ENCODE results near the gene SPG7. TPM values are rescaled to one million over a fixed set of nuclear protein-coding genes. Genes with fewer than 3 reads are reported as not detected.

SPG7 gene
- total and polyA plus RNA-seq, 9 of the 15 experiments (the other 6 are each of a cell fraction or from before 2014, with no cell fraction given) = 5.8 to 89.1 (median 49.4) TPM

DNA sequence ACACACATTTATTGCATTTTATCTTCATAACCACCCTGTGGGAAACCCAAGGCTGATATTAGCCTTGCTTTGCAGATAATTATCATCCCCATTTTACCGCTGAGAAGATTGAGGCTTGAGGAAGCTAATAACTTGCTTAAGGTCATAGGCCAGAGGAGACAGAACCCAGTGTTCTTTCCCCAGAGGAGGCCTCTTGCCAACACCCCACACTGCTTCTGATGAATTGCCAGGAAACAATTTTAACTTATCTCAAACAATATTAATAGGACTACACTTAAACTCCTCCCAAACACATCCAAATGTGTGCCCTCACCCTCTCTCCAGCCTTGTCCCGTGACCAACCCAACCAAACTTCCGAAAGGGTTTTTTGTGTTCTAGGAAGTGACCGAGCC, 2.1 kb upstream of the SPG7 start:
- H3K79me2 ChIP-seq (ENCODE audit: control insufficient read depth, insufficient read depth, low read length) = peaks cover 53% of the 10 kb centered on the region
- H2AFZ ChIP-seq (ENCODE audit: low read depth, low read length) = peak overlapping the region; percentile 84
- 9% methylated on average over 4 of the region's 4 CpGs for WGBS (ENCODE audit: insufficient coverage, low coverage, missing lambda C conversion rate)
- BruUV-seq (replicated peaks) = no TSS peak
- peak in 1 of 4 experiments; percentile 34 for DNase-seq (ENCODE audit: extremely low read depth in 1 of 4, low spot score in 3 of 4)
- POLR2A ChIA-PET = interaction anchor here (1.4 to 2.0 kb wide), 2 partner anchors 10 to 11 kb away, joined by 5 to 9 read pairs; no protein-coding TSS in a partner anchor
- FAIRE-seq = peak; percentile 11
- intact Hi-C loops (cut with micrococcal nuclease) (loop anchor here (5.0 to 10.0 kb wide), 4 partner anchors 51 to 694 kb away; partner anchors contain the start of genes APRT and ZNF778), in situ Hi-C loops (cut with MboI) (no loop called here)
- no peak for ATAC-seq
- peak overlapping the region; percentile 84 for H3K4me2 ChIP-seq (ENCODE audit: insufficient read depth, low read length)
- H3K9ac ChIP-seq (ENCODE audit: insufficient read depth in 1 of 2, low read depth in 2 of 2, low read length in 2 of 2) = peak overlapping the region; percentile 89 to 93; a peak in 3 of 4 replicates
- H3K36me3 ChIP-seq (ENCODE audit: control insufficient read depth, insufficient read depth, low read length) = peaks cover 9% of the 10 kb centered on the region; the same call in 2 of the 3 replicates
- no peaks in the 10 kb centered on the region for H3K9me3 ChIP-seq (replicated peaks; ENCODE audit: control insufficient read depth, insufficient read depth, low read depth, low read length)
- peak overlapping the region; percentile 90 for H3K27ac ChIP-seq (ENCODE audit: extremely low read depth, low read depth, low read length)
- H3K27me3 ChIP-seq (ENCODE audit: control insufficient read depth in 2 of 2, insufficient read depth in 2 of 2, low read length in 2 of 2) = no peaks in the 10 kb centered on the region; a peak in 1 of 5 replicates
- H4K20me1 ChIP-seq (replicated peaks; ENCODE audit: control insufficient read depth, insufficient read depth, low read length) = no peaks in the 10 kb centered on the region; the same call in 1 of the 2 replicates
- TF ChIP-seq DACH1 (IDR thresholded peaks at IDR 0.05; ENCODE audit: partially characterized antibody) (peak; percentile 36), RBM25 (IDR thresholded peaks at IDR 0.05; ENCODE audit: low read depth, low read length, severe bottlenecking) (peak; percentile 91), HDAC2 (IDR thresholded peaks at IDR 0.05) (no peak; the same call in 1 of the 2 replicates), ADNP (tag; IDR thresholded peaks at IDR 0.05) (peak; percentile 91), BCOR (IDR thresholded peaks at IDR 0.05) (peak; percentile 92), RCOR1 (IDR thresholded peaks at IDR 0.05; ENCODE audit: borderline replicate concordance in 1 of 2, low read depth in 2 of 2, low read length in 2 of 2) (peak in 1 of 2 experiments; percentile 41; a peak in 2 of 4 replicates), GTF2B (IDR thresholded peaks at IDR 0.05; ENCODE audit: extremely low read depth, insufficient read length) (no peak), ESRRA (IDR thresholded peaks at IDR 0.05; ENCODE audit: borderline replicate concordance, low read depth) (peak; percentile 84), POLR2G (IDR thresholded peaks at IDR 0.05; ENCODE audit: low read depth, low read length) (peak; percentile 6; the same call in 1 of the 2 replicates), GTF2F1 (IDR thresholded peaks at IDR 0.05; ENCODE audit: low read depth, low read length) (no peak), ETV1 (tag; conservative IDR thresholded peaks at IDR 0.05; ENCODE audit: low read depth) (0 out of 2 replicates have a peak, but pooled peaks have one; percentile 24), ZNF121 (CRISPR knock-in tag; conservative IDR thresholded peaks at IDR 0.05) (no peak), KDM1A (IDR thresholded peaks at IDR 0.05) (peak; percentile 61 to 75; a peak in 3 of 4 replicates)
- TF ChIP-seq, protein P1, sequence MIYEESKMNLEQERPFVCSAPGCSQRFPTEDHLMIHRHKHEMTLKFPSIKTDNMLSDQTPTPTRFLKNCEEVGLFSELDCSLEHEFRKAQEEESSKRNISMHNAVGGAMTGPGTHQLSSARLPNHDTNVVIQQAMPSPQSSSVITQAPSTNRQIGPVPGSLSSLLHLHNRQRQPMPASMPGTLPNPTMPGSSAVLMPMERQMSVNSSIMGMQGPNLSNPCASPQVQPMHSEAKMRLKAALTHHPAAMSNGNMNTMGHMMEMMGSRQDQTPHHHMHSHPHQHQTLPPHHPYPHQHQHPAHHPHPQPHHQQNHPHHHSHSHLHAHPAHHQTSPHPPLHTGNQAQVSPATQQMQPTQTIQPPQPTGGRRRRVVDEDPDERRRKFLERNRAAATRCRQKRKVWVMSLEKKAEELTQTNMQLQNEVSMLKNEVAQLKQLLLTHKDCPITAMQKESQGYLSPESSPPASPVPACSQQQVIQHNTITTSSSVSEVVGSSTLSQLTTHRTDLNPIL (CRISPR knock-in tag; IDR thresholded peaks at IDR 0.05) = no peak
- CTCF ChIA-PET (ENCODE audit: low intra/inter-chr PET ratio) = no interaction called here
- peaks cover 36 to 72% of the 10 kb centered on the region in 2 experiments; a peak in 4 of 5 replicates for H3K4me1 ChIP-seq (replicated peaks in 1 of 2; ENCODE audit: control insufficient read depth in 2 of 2, insufficient read depth in 2 of 2, low read length in 2 of 2)
- peak overlapping the region; percentile 77; the same call in 1 of the 2 replicates for H3K4me3 ChIP-seq
- no peaks in the 10 kb centered on the region for H3K9me1 ChIP-seq (ENCODE audit: control insufficient read depth, insufficient read depth, low read length)
